Activated naive CD8-positive, alpha-beta T cell (primary cell): ENCODE measurements around the gene SPON1.
"Not testable (repeated sequence)": the region's sequence is repeated elsewhere in the genome, so short reads cannot be mapped to it uniquely, and the experiment has no call there.

ENCODE experiments used
- H3K27ac Mint-ChIP-seq: one replicate; pipeline ENCODE4 v1.8.0; 2021; ENCODE audit warnings: mixed read lengths
- H3K27me3 Mint-ChIP-seq: one replicate; pipeline ENCODE4 v1.8.0; 2021; ENCODE audit warnings: mixed read lengths
- H3K36me3 Mint-ChIP-seq: one replicate; pipeline ENCODE4 v1.8.0; 2021; ENCODE audit warnings: mixed read lengths
- H3K4me1 Mint-ChIP-seq: one replicate; pipeline ENCODE4 v1.8.0; 2021; ENCODE audit warnings: low read depth, mixed read lengths
- H3K4me3 Mint-ChIP-seq: one replicate; pipeline ENCODE4 v1.8.0; 2021; ENCODE audit warnings: mild to moderate bottlenecking, mixed read lengths
- H3K9me3 Mint-ChIP-seq: one replicate; pipeline ENCODE4 v1.8.0; 2021; ENCODE audit warnings: low read depth, mixed read lengths

SPON1 gene

DNA sequence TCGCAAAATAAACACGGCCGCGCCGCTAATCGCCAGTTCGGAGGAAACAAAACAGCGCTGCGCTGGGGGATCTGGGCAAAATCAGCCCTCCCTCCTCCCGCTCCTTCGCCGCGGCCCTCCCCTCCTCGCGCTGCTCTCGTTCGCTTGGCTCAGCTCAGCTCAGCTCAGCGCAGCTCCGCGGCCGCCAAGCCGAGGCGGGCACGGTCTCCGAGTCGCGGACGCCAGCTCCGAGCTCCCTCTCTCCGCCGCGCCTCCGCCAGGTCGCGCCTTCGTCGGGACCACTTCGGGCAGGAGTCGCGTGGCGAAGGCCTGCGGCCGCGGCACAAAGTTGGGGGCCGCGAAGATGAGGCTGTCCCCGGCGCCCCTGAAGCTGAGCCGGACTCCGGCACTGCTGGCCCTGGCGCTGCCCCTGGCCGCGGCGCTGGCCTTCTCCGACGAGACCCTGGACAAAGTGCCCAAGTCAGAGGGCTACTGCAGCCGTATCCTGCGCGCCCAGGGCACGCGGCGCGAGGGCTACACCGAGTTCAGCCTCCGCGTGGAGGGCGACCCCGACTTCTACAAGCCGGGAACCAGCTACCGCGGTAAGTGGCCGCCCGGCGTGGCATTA lies at the start of gene SPON1:
Gene SPON1, plus strand, starts transcription at position 162 of the 607 bp plus-strand sequence. Its CDS starts 182 bp downstream, at position 344.
- H3K27me3 Mint-ChIP-seq = peaks cover 37% of the 10 kb centered on the region
- peaks cover 7% of the 10 kb centered on the region for H3K36me3 Mint-ChIP-seq
- H3K4me3 Mint-ChIP-seq = peak within 1 kb of the TSS; percentile 79
- no peak within 1 kb of the TSS for H3K27ac Mint-ChIP-seq
- no peaks in the 10 kb centered on the region for H3K9me3 Mint-ChIP-seq
- peaks cover 15% of the 10 kb centered on the region for H3K4me1 Mint-ChIP-seq

DNA sequence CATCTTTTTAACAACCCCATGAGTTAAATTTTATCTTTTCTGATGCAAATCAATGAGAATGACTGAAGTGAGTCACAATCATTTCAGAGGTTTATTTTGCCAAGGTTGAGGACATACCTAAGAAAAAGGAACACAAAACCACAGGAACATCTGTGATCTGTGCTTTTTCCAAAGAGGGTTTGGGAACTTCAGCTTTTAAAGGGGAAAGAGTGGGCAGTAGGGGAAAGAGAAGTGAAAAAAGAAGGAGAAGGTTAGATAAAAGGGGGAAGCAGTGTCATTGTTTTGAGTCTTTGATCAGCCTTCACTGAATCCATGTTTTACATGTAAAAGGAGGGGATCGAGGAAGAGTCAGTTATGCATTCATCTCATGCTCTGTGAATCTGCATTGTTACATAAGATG lies 45.3 kb upstream of the SPON1 start:
- Mint-ChIP-seq H3K27me3 (no peaks in the 10 kb centered on the region), H3K9me3 (no peaks in the 10 kb centered on the region), H3K4me3 (no peak overlapping the region), H3K4me1 (peaks cover 13% of the 10 kb centered on the region), H3K36me3 (peaks cover 5% of the 10 kb centered on the region), H3K27ac (no peak overlapping the region)

DNA sequence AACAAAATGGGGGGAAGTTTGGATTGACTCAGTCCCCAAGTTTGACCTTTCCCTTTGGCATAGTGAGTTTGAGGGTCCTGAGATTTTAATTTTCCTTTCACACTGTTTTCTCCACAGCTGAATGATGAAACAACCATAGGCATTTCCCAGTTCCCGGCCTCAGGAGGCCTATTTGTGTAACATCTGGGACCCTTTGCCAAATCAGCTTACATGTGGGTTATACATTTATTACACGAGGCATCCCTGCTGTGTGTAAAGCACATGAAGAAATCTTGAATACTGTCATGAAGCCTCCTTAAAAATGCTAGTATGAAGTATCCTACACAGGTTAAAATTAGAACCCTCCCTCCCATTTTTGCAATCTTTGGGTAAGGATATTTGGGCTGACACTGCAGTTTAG lies 44.6 kb upstream of the SPON1 start:
- H3K4me1 Mint-ChIP-seq = peaks cover 19% of the 10 kb centered on the region
- peaks cover 5% of the 10 kb centered on the region for H3K36me3 Mint-ChIP-seq
- no peak overlapping the region for H3K4me3 Mint-ChIP-seq
- no peaks in the 10 kb centered on the region for H3K27me3 Mint-ChIP-seq
- no peak overlapping the region for H3K27ac Mint-ChIP-seq
- H3K9me3 Mint-ChIP-seq = no peaks in the 10 kb centered on the region

DNA sequence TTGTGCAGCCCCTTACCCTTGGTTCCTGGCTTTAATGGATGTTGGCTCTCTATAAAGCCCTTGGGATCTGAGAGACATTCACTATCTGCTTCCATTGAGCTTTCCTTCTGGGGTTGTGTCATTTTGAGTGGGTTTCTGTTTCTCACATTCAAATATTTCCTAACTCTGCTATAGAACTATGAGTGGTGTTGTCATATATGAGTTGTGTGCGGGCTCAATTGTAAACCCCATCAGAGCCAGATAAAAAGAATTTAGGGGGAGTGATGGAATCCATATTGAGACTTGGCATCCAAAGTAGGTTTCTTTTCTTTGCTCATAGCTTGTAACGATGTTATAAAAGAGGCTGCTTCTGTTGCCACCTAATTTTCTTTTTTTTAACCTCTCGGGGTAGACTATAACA lies 41.8 kb upstream of the SPON1 start:
- H3K36me3 Mint-ChIP-seq = peaks cover 7% of the 10 kb centered on the region
- no peaks in the 10 kb centered on the region for H3K9me3 Mint-ChIP-seq
- H3K27ac Mint-ChIP-seq = no peak overlapping the region
- H3K27me3 Mint-ChIP-seq = no peaks in the 10 kb centered on the region
- no peak overlapping the region for H3K4me3 Mint-ChIP-seq
- H3K4me1 Mint-ChIP-seq = peaks cover 47% of the 10 kb centered on the region

DNA sequence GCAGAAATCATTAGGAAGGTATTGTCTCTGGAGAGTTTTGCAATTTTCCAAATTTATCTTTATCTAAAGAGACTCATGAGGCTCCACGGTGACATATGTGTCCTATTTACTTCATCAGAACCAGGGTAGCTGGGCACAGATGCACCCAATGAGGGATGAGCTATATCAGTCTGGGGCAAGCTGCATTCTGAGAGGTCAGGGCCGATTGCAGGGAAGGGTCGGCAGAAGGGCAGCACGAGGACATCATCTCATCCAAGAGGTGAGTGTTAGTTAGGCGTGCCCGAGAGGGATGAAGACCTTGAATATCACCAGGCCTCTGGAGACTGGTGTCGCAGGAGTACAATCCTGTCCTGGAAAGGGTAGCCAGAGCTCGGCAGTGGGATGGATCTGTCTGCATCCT lies 41.0 kb upstream of the SPON1 start:
- Mint-ChIP-seq H3K27me3 (no peaks in the 10 kb centered on the region), H3K4me3 (no peak overlapping the region), H3K9me3 (no peaks in the 10 kb centered on the region), H3K36me3 (peaks cover 7% of the 10 kb centered on the region), H3K4me1 (peaks cover 50% of the 10 kb centered on the region), H3K27ac (no peak overlapping the region)

DNA sequence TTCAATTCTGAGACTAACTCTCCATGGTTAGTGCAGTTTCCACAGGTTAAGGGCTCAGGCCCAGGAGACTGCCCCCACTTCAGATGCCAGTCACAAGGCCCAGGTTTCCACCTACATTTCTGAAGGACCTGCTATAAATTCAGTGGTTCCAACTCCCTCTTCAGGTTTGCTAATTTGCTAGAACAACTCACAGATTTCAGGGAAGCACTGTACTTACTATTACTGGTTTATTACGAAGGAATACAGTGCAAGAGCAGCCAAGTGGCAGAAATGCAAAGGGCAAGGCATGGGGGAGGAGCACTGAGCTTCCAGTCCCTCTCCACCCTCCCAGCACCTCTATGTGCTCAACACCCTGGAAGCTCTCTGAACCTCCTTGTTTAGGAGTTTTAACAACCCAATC lies 39.3 kb upstream of the SPON1 start:
- H3K4me3 Mint-ChIP-seq = peak overlapping the region; percentile 75
- peaks cover 54% of the 10 kb centered on the region for H3K4me1 Mint-ChIP-seq
- H3K27ac Mint-ChIP-seq = peak overlapping the region; percentile 97
- H3K9me3 Mint-ChIP-seq = no peaks in the 10 kb centered on the region
- no peaks in the 10 kb centered on the region for H3K27me3 Mint-ChIP-seq
- peaks cover 7% of the 10 kb centered on the region for H3K36me3 Mint-ChIP-seq

DNA sequence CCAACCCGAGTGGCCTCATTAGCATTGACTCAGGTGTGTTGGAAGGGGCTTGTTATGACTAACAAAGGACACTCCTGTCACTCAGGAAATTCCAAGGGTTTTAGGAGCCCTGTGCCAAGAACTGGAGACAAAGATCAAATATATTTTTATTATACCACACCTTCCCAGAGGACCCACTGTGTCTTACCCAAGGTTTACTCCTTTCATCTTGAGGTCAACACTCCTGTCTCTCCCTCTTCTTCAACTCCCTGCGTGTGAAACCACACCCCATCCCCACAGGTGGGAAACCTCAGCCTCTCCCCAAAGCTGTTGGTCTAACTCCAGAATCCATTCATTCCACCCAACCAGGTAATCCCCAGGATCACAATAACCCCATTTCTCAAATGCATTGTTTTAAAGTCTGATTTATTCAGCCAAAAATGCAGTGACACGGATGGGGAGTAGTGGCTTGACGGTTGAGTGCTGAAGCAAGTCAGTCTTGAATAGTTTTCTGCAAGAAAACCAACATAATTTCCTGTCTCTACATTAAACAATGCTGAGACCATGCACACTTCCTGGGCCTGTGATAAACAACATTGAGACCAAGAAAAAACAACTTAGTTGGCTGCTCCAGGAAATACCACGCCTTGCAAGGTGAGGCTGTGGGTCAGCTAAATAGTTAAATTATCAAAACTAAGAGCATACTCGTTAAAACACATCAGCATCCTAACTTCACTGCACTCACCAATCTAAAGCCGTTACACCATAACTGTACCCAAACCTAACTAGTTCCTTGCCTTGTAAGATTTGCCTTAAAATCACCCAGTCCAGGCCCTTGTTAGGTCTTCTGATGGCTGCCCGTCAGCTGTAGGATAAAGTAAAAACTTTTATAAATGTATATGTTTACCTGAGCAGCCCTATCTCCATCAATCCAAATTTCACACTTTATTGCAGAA lies 38.5 kb upstream of the SPON1 start:
- peaks cover 7% of the 10 kb centered on the region for H3K36me3 Mint-ChIP-seq
- peak overlapping the region; percentile 97 for H3K27ac Mint-ChIP-seq
- H3K4me1 Mint-ChIP-seq = peaks cover 60% of the 10 kb centered on the region
- peak overlapping the region; percentile 75 for H3K4me3 Mint-ChIP-seq
- no peaks in the 10 kb centered on the region for H3K27me3 Mint-ChIP-seq
- no peaks in the 10 kb centered on the region for H3K9me3 Mint-ChIP-seq

DNA sequence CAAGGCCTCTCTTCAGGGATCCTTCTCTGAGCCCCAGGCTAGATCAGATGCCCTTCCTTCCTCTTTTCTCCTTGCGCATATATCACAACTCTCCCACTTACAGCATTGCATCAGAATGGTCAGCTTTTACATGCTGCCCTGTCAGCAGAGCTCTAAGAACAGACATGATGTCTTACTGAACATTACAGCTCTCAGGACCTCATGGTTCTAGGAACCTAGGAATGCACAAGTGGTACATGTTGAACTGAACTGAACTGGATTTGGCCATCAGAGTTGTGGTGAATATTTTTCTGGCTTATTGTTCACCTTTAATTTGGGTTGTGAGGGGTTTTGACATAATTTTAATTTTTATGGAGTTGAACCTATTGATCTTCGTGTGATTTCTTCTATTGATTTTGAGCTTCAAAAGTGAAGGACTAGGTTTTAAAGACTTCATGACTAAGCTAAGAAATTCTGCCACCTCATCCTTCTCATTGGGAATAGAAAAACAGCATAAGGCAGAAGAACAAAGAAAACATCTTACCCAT lies 37.7 kb upstream of the SPON1 start:
- Mint-ChIP-seq H3K4me1 (peaks cover 64% of the 10 kb centered on the region), H3K27ac (peak overlapping the region; percentile 97)

DNA sequence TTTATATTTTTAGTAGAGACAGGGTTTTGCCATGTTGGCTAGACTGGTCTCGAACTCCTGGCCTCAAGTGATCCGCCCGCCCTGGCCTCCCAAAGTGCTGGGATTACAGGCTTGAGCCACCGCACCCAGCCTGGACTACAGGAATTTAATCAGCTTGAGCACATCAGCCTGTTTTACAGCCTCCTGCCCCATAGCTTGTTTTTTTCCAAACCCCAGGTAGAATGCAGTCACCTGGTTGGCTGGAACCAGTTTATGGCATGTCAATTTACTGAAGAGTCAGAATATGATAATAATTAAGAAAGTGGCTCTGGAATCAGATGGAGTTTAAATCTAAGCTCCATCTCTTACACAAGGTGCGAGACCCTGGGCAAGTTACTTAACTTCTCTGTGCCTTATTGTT lies 36.2 kb upstream of the SPON1 start:
- not testable (repeated sequence) for H3K27me3 Mint-ChIP-seq, H3K9me3 Mint-ChIP-seq, H3K4me3 Mint-ChIP-seq, H3K36me3 Mint-ChIP-seq, H3K27ac Mint-ChIP-seq
- H3K4me1 Mint-ChIP-seq = peaks cover 62% of the 10 kb centered on the region

More for the DNA sequence above, 37.7 kb upstream of the SPON1 start:
- H3K36me3 Mint-ChIP-seq = peaks cover 2% of the 10 kb centered on the region
- H3K27me3 Mint-ChIP-seq = no peaks in the 10 kb centered on the region
- peak overlapping the region; percentile 4 for H3K4me3 Mint-ChIP-seq
- no peaks in the 10 kb centered on the region for H3K9me3 Mint-ChIP-seq

DNA sequence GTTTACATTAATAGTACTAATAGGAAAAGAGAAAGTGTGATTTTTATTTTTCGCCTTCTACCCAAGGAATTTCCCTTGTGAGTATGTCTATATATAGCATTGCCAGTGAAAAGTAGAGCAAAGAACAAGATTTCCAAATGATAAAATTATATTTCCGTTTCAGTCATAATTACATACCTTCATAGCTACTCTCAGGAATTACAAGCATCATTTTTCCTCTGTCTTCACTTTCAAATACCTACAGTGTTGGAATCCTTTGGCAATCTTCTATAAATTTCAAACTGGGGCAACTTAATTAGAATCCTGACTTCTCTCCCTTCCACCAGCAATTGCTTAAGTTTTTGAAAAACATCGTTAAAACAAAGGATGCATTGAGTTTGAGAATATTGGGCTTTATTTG lies 35.5 kb upstream of the SPON1 start:
- Mint-ChIP-seq H3K27me3 (no peaks in the 10 kb centered on the region), H3K27ac (no peak overlapping the region), H3K4me3 (no peak overlapping the region), H3K9me3 (no peaks in the 10 kb centered on the region), H3K4me1 (peaks cover 56% of the 10 kb centered on the region), H3K36me3 (peaks cover 2% of the 10 kb centered on the region)

DNA sequence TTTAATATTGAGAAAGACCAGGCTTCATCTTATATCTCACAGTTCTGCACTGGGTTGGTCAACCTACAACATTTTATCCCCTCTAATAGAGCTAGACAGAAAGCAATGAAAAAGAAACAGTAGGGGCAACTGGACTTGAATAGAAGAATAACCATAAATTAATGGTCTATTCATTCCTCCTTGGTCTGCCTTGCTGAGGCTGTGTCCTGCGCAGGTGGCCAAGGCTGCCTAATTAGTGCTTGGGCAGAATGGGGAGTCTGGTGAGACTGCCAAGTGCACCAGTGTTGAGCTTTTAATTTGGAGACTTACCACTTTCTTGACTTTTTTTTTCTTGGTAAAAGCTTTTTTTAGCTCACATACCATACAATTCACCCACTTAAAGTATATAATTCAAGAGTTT lies 35.0 kb upstream of the SPON1 start:
- peaks cover 2% of the 10 kb centered on the region for H3K36me3 Mint-ChIP-seq
- no peak overlapping the region for H3K4me3 Mint-ChIP-seq
- no peaks in the 10 kb centered on the region for H3K27me3 Mint-ChIP-seq
- no peaks in the 10 kb centered on the region for H3K9me3 Mint-ChIP-seq
- no peak overlapping the region for H3K27ac Mint-ChIP-seq
- H3K4me1 Mint-ChIP-seq = peaks cover 51% of the 10 kb centered on the region

DNA sequence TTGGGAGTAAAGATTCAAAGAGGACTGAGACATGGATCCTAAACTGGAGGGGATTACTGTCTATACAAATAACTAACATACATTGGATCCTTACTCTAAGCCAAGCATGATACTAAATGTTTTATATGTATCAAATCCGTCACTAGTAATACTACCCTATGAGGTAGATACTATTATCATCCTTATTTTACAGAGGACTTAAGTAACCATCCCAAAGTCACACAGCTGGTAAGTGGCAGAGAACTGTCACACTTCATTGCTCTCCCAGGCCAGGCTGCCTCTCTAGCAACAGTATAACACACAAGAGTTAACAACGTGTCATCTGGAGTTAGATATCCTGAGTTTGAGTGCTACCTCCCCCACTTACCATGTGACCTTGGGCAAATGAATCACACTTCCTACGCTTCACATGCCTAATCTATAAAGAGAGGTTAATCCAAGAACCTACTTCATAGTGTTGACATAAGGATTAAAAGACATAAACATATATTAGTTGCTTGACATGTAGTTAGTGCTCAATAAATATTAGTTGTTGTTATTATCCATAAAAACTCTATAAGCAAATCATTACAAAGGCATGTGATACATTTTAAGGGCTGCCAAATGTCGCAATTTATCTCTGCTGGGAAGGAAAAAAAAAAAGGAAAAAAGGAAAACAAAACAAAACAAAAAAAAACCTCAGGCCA lies 33.8 kb upstream of the SPON1 start:
- no peaks in the 10 kb centered on the region for H3K9me3 Mint-ChIP-seq

DNA sequence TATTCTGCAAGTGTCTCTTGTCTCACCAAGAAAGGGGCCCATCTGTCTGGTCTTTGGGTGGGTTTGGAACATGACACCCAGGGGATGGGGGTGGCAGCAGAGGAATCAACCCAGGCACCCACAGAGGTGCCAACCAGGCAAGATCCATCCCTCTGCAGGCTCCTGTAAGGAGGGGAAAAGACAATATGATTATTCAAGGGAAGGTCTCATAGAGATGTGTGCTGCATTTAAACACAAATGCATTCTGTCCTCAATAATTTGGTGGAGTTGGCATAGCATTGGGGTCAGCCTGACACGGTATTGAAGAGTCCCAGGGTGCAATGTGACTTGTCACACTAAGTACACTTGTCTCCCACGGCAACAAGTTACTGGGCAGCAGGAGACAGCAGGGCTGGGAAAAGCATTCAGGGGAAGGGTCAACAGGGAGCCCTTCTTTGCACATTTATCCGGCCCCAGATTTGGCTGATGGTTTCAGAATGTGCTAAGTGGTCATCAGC lies 33.1 kb upstream of the SPON1 start:
- Mint-ChIP-seq H3K36me3 (peaks cover 2% of the 10 kb centered on the region), H3K4me3 (no peak overlapping the region), H3K27ac (no peak overlapping the region), H3K27me3 (no peaks in the 10 kb centered on the region), H3K9me3 (no peaks in the 10 kb centered on the region), H3K4me1 (peaks cover 31% of the 10 kb centered on the region)

More for the DNA sequence above, 33.8 kb upstream of the SPON1 start:
- Mint-ChIP-seq H3K4me1 (peaks cover 38% of the 10 kb centered on the region), H3K4me3 (no peak overlapping the region), H3K36me3 (peaks cover 2% of the 10 kb centered on the region), H3K27me3 (no peaks in the 10 kb centered on the region), H3K27ac (no peak overlapping the region)

DNA sequence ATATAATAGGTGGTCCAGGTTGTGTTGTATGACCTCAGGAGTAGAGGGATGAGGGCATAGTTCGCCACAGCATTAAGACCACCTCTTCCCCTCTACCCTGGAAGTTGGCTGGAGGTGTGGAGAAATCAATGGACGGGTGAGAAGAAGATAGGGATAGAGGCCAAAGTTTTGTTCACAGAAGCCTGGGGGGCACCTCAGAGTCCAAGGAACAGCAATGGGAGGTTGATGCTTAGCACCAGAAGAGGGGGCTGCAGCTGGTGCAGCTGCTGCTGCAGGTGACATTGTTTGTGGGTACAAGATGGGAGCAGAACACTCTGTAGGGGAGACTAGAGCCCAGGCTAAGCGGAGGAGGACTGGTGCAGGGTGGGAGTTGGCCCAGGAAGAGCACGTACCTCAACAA lies 31.2 kb upstream of the SPON1 start:
- Mint-ChIP-seq H3K27ac (no peak overlapping the region), H3K4me3 (no peak overlapping the region), H3K9me3 (no peaks in the 10 kb centered on the region), H3K36me3 (no peaks in the 10 kb centered on the region), H3K27me3 (no peaks in the 10 kb centered on the region), H3K4me1 (peaks cover 16% of the 10 kb centered on the region)

DNA sequence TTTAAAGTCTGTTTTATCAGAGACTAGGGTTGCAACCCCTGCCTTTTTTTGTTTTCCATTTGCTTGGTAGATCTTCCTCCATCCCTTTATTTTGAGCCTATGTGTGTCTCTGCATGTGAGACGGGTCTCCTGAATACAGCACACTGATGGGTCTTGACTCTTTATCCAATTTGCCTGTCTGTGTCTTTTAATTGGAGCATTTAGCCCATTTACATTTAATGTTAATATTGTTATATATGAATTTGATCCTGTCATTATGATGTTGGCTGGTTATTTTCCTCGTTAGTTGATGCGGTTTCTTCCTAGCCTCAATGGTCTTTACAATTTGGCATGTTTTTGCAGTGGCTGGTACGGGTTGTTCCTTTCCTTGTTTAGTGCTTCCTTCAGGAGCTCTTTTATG lies 25.4 kb upstream of the SPON1 start:
- H3K4me1 Mint-ChIP-seq = peaks cover 42% of the 10 kb centered on the region
- H3K27me3 Mint-ChIP-seq, H3K4me3 Mint-ChIP-seq, H3K9me3 Mint-ChIP-seq, H3K27ac Mint-ChIP-seq, H3K36me3 Mint-ChIP-seq: not testable (repeated sequence)
